PC-3 (cell line): Measurements from ENCODE around the gene ZNF746. TPM values are rescaled to one million over a fixed set of nuclear protein-coding genes. Genes with fewer than 3 reads are reported as not detected.

Experiments used
- ATAC-seq: fragments of 200-7000 bp; cut with Tn5 transposase; 2 replicates; pipeline ENCODE4 v1.9.1; 2020; ENCODE audit warnings: mild to moderate bottlenecking, moderate library complexity
- BruUV-seq: library from RNA; stranded (reverse); fragments of 400-500 nt; replicated peaks from 2 replicates; lab custom pipeline; 2021; lab: Mats Ljungman, UMichigan
- CTCF ChIA-PET: fragments of 300-600 bp; sonication (Branson Sonifier 250); formaldehyde crosslinking; loops from one replicate; lab custom pipeline; 2022; ENCODE audit warnings: antibody characterized with exemption; lab: Charles Lee
- POLR2A ChIA-PET: fragments of 300-600 bp; sonication (Branson Sonifier 250); formaldehyde crosslinking; loops from one replicate; lab custom pipeline; 2022; ENCODE audit warnings: antibody characterized with exemption; ENCODE audit not compliant: unreplicated experiment; lab: Charles Lee
- DNase-seq: peaks from one replicate; pipeline ENCODE4 v3.0.0-alpha.2; 2015
- H2AFZ ChIP-seq: fragments of 300-600 bp; sonication (generic); 2 replicates; pipeline ENCODE4 v1.6.0; 2016; ENCODE audit warnings: antibody characterized with exemption, low read length
- H3F3A ChIP-seq: fragments of 300-600 bp; sonication (generic); one replicate; pipeline ENCODE4 v1.6.0; 2017; ENCODE audit warnings: antibody characterized with exemption, low read length, control low read depth, mild to moderate bottlenecking; ENCODE audit not compliant: unreplicated experiment
- H3K27ac ChIP-seq: fragments of 300-600 bp; sonication (generic); 2 replicates; pipeline ENCODE4 v1.5.1; 2016; ENCODE audit warnings: mild to moderate bottlenecking, low read length
- H3K27me3 ChIP-seq: fragments of 300-600 bp; sonication (generic); 2 replicates; pipeline ENCODE4 v1.6.1; 2016; ENCODE audit warnings: low read length, mixed read lengths
- H3K36me3 ChIP-seq: fragments of 300-600 bp; sonication (generic); 2 replicates; pipeline ENCODE4 v1.6.1; 2016; ENCODE audit warnings: low read depth, mixed run types, low read length, mixed read lengths
- H3K4me1 ChIP-seq: fragments of 300-600 bp; sonication (generic); 2 replicates; pipeline ENCODE4 v1.5.1; 2016; ENCODE audit warnings: low read length; ENCODE audit not compliant: insufficient read depth
- H3K4me2 ChIP-seq: fragments of 300-600 bp; sonication (generic); 2 replicates; pipeline ENCODE4 v1.6.0; 2016; ENCODE audit warnings: low read length
- H3K4me3 ChIP-seq: fragments of 300-600 bp; sonication (generic); 2 replicates; pipeline ENCODE4 v1.5.1; 2016; ENCODE audit warnings: mild to moderate bottlenecking, low read length, mixed read lengths
- H3K79me2 ChIP-seq: fragments of 300-600 bp; sonication (generic); 2 replicates; pipeline ENCODE4 v1.6.1; 2017; ENCODE audit warnings: low read length, mixed read lengths
- H3K9ac ChIP-seq: fragments of 300-600 bp; sonication (generic); 2 replicates; pipeline ENCODE4 v1.6.0; 2016; ENCODE audit warnings: mild to moderate bottlenecking, low read length
- H3K9me2 ChIP-seq: fragments of 300-600 bp; sonication (generic); replicated peaks from 2 replicates; pipeline ENCODE4 v1.6.1; 2016; ENCODE audit warnings: mixed run types, low read length, mixed read lengths
- H3K9me3 ChIP-seq: fragments of 300-600 bp; sonication (generic); 2 replicates; pipeline ENCODE4 v1.6.1; 2016; ENCODE audit warnings: low read length, mixed read lengths
- H4K20me1 ChIP-seq: fragments of 300-600 bp; sonication (generic); 2 replicates; pipeline ENCODE4 v1.6.1; 2016; ENCODE audit warnings: low read length, mixed read lengths
- EZH2 ChIP-seq: fragments of 300-600 bp; sonication (generic); IDR thresholded peaks from one replicate; pipeline ENCODE4 v1.6.1; 2017; ENCODE audit warnings: antibody characterized with exemption, mild to moderate bottlenecking, low read length; ENCODE audit not compliant: unreplicated experiment
- EZH2phosphoT487 ChIP-seq: fragments of 300-600 bp; sonication (generic); IDR thresholded peaks from 2 replicates; pipeline ENCODE4 v1.6.1; 2018; ENCODE audit warnings: mild to moderate bottlenecking, antibody characterized with exemption, low read length, borderline replicate concordance
- intact Hi-C: fragments of 100-400 bp; cut with micrococcal nuclease; formaldehyde crosslinking; loops from 2 replicates; pipeline ENCODE4 v1.9.0; 2023
- total RNA-seq: library from RNA; depleted of rRNA; stranded (reverse); fragments of >200 nt; gene quantifications from 2 replicates; pipeline ENCODE4 v1.2.3, GENCODE V29; 2014
- TF ChIP-seq, protein P1 (sequence below): fragments of 300-600 bp; sonication (generic); conservative IDR thresholded peaks from 2 replicates; pipeline ENCODE4 v1.5.1; 2017; ENCODE audit warnings: antibody characterized with exemption, low read depth, mild to moderate bottlenecking, low read length

The ZNF746 gene
- total RNA-seq, 1 experiment from 2014 or later: 19.6 TPM

- Histone ChIP-seq H3K4me2 (no peak overlapping the region), H2AFZ (no peak overlapping the region), H3K4me1 (peaks cover 9% of the 10 kb centered on the region; the same call in 1 of the 2 replicates), H3K36me3 (no peaks in the 10 kb centered on the region), H3K9ac (no peak overlapping the region), H3K9me2 (no peaks in the 10 kb centered on the region), H3K27me3 (no peaks in the 10 kb centered on the region), H3K27ac (no peak overlapping the region), H3K9me3 (peaks cover 12% of the 10 kb centered on the region; the same call in 1 of the 2 replicates), H4K20me1 (no peaks in the 10 kb centered on the region), H3K4me3 (no peak overlapping the region), H3F3A (no peaks in the 10 kb centered on the region), H3K79me2 (no peaks in the 10 kb centered on the region)
- ChIA-PET CTCF (no interaction called here), POLR2A (no interaction called here)
- TF ChIP-seq, protein P1, sequence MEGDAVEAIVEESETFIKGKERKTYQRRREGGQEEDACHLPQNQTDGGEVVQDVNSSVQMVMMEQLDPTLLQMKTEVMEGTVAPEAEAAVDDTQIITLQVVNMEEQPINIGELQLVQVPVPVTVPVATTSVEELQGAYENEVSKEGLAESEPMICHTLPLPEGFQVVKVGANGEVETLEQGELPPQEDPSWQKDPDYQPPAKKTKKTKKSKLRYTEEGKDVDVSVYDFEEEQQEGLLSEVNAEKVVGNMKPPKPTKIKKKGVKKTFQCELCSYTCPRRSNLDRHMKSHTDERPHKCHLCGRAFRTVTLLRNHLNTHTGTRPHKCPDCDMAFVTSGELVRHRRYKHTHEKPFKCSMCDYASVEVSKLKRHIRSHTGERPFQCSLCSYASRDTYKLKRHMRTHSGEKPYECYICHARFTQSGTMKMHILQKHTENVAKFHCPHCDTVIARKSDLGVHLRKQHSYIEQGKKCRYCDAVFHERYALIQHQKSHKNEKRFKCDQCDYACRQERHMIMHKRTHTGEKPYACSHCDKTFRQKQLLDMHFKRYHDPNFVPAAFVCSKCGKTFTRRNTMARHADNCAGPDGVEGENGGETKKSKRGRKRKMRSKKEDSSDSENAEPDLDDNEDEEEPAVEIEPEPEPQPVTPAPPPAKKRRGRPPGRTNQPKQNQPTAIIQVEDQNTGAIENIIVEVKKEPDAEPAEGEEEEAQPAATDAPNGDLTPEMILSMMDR: no peak
- TF ChIP-seq EZH2 (no peak), EZH2phosphoT487 (no peak)
- ATAC-seq: no peak
- no peak for DNase-seq
- no TSS peak for BruUV-seq
- intact Hi-C loops: no loop called here
These were observed 7.9 kb upstream of the ZNF746 start for GRCh38 chr7:149505551-149505950.

GRCh38 chr7:149501651-149502050, 4.0 kb upstream of the ZNF746 start:
- Histone ChIP-seq H3K27ac (no peak overlapping the region), H3K36me3 (no peaks in the 10 kb centered on the region), H3K4me1 (peaks cover 9% of the 10 kb centered on the region), H3K9ac (no peak overlapping the region), H4K20me1 (no peaks in the 10 kb centered on the region), H3K9me2 (no peaks in the 10 kb centered on the region), H3K9me3 (0 out of 2 replicates have a peak, but pooled peaks cover 3% of the 10 kb centered on the region), H3K4me2 (no peak overlapping the region), H3K79me2 (peaks cover 5% of the 10 kb centered on the region), H3F3A (no peaks in the 10 kb centered on the region), H3K27me3 (no peaks in the 10 kb centered on the region), H3K4me3 (no peak overlapping the region), H2AFZ (no peak overlapping the region)
- no peak for DNase-seq
- no TSS peak for BruUV-seq
- TF ChIP-seq, protein P1: no peak
- TF ChIP-seq EZH2phosphoT487: no peak
- TF ChIP-seq EZH2: no peak
- intact Hi-C loops: no loop called here
- ATAC-seq: no peak
- POLR2A ChIA-PET: no interaction called here
- CTCF ChIA-PET: no interaction called here

DNA sequence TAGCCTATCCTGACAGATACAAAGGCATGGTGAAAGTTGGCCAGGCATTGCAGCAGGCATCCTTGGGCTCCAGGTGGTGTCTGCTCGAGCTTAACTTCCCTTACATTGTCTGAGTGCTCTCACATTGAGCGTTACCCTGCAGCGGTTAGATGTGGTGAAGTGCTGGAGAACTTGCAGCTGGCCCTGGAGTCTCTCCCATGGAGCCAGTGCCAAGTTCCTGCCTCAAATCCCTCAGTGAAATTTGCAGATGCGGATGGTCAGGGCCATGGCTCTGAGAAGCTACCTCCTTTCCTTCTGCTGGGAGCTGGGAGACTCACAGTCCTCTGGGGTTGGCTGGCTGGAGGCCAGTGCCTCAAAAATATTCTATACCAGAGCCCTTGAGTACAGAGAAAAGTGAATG, 3.3 kb upstream of the ZNF746 start:
- Histone ChIP-seq H3K4me2 (no peak overlapping the region), H3K4me1 (peaks cover 13% of the 10 kb centered on the region), H2AFZ (no peak overlapping the region), H3K4me3 (no peak overlapping the region), H3K27ac (no peak overlapping the region), H3F3A (no peaks in the 10 kb centered on the region), H3K36me3 (no peaks in the 10 kb centered on the region), H3K9ac (no peak overlapping the region), H3K27me3 (no peaks in the 10 kb centered on the region), H3K9me3 (0 out of 2 replicates have a peak, but pooled peaks cover 3% of the 10 kb centered on the region), H3K9me2 (no peaks in the 10 kb centered on the region), H3K79me2 (peaks cover 12% of the 10 kb centered on the region), H4K20me1 (peaks cover 3% of the 10 kb centered on the region; the same call in 1 of the 2 replicates)
- DNase-seq: no peak
- no peak for ATAC-seq
- no TSS peak for BruUV-seq
- CTCF ChIA-PET: no interaction called here
- intact Hi-C loops: no loop called here
- TF ChIP-seq EZH2 (no peak), EZH2phosphoT487 (no peak)
- TF ChIP-seq, protein P1: no peak
- POLR2A ChIA-PET: no interaction called here
